Activated CD4-positive, alpha-beta T cell treated with anti-CD3 and anti-CD28 coated beads for 4 hours (primary cell): Measurements from ENCODE around the gene AOPEP.

ENCODE experiments used
- DNase-seq, 2 donors: peaks; one replicate each; pipeline ENCODE4 v3.0.0-alpha.2; 2020

AOPEP gene

GRCh38 chr9:95090023-95090791, 363.7 kb downstream of the AOPEP start:
- no peak for DNase-seq

DNA sequence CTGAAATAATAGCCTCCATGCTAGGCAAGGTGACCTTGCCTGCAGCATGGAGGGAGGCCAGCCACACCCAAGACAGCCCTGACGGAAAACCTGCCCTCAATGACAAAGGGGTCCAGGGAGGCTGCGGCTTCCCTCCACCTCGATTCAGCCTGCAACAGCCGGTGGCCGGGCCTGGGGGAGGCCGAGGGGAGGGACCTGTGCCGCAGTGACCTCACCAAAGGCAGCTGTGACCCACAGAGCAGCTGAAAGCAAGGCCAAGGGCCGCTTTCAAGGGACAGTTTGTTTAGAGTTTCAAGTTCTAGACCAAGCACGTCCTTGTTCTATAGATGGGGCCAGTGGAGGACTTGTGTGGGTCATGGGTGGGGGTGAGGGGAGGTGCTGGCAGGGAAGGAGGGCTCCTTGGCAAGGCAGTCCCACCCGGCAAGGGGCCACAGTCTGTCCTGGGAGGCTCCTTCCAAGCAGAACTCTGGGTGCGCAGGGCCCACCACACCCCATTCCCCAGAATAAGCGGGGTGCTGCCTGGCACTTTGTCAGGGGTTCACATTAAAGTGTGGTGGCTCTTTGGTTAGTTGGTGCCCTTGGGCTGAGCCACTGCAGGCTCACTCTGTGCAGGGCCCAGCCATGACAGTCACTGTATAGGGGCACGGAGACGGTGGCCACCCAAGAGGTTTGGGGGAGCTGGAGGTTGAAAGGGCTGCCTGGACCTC, 364.5 kb downstream of the AOPEP start:
- DNase-seq: no peak

GRCh38 chr9:95091601-95092261, 365.2 kb downstream of the AOPEP start:
- DNase-seq: no peak

DNA sequence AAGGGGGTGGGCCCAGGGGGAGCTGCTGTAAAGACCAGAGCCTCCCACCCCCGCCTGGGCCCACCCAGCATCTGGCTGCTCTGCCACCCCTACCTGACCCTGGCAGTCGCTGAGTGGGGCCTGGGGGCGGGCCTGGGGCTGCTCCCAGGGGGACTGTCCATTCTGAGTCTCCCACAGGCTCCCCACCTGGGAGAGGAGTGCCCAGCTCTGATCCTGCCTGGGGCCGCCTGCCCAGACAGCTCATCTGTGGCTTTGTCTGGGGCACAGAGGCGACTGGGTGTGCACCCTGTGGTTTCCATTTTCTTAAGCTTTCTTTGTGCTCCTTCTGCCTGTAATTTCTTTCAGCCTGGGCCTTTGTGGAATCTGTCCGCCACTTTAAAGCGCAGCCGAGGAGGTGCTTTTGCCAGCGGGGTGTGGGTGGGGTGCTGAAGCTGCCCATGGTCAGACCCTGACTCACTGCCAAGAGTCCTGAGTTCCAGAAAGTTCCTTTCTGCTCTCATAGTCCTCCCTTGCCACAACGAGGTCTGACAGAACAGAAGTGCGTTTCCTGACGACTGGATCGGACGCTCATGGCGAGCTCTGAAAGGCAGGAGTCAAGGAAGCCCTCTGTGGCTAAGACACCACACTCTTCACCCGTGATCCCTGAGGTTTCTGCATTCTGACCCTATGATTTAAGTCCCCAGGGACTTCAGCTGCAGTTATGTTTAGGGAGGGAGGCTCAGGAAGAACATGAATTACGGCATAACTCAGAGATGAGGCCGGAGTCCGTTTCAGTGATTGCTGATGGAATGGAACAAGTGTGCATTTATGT, 366.0 kb downstream of the AOPEP start:
- no peak for DNase-seq

DNA sequence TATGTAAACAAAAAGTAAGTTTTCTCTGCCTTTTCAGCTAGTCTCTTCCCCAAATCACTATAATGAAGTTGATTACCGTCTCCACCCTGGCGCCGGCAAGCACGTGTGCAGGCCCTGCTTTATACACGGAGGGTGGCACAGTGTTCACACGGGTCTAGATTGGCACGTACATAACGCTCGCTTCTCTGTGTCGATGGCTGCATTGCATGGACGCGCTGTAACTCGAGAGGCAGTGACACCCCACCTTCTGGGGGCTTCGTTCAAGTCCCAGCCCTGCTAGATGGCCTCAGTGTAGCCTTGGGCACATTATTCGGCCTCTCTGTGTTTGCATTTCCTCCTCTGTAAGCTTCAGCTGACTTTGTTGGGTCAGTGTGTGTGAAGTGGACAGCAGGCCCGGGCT, 367.1 kb downstream of the AOPEP start:
- no peak for DNase-seq

- no peak for DNase-seq
Observed at GRCh38 chr9:95094002-95094401, 367.5 kb downstream of the AOPEP start.

GRCh38 chr9:95095641-95096355, 369.3 kb downstream of the AOPEP start:
- DNase-seq: no peak

- DNase-seq: no peak
Observed at GRCh38 chr9:95096381-95096780, 369.9 kb downstream of the AOPEP start.

DNA sequence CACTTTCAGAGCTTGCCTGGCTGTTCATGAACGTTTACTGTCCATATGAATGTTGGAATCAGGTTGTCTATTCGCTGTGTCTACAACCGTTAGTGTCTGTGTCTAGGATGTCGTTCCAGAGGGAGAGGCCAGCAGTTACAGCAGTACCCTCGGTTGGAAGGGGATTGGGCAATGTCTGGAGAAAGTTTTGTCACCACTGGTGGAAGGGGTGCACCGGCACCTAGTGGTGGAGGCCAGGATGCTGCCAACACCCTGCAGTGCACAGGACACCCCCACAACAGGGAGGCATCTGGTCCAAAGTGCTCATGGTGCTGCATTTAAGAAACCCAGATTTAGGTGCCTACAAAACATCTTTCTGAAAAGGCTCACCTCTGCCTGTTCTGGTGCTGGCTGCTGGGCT, 370.3 kb downstream of the AOPEP start:
- DNase-seq: no peak

GRCh38 chr9:95097279-95097678, 370.8 kb downstream of the AOPEP start:
- DNase-seq: no peak

- DNase-seq: no peak
Observed at GRCh38 chr9:95098391-95098921, 372.0 kb downstream of the AOPEP start.

DNA sequence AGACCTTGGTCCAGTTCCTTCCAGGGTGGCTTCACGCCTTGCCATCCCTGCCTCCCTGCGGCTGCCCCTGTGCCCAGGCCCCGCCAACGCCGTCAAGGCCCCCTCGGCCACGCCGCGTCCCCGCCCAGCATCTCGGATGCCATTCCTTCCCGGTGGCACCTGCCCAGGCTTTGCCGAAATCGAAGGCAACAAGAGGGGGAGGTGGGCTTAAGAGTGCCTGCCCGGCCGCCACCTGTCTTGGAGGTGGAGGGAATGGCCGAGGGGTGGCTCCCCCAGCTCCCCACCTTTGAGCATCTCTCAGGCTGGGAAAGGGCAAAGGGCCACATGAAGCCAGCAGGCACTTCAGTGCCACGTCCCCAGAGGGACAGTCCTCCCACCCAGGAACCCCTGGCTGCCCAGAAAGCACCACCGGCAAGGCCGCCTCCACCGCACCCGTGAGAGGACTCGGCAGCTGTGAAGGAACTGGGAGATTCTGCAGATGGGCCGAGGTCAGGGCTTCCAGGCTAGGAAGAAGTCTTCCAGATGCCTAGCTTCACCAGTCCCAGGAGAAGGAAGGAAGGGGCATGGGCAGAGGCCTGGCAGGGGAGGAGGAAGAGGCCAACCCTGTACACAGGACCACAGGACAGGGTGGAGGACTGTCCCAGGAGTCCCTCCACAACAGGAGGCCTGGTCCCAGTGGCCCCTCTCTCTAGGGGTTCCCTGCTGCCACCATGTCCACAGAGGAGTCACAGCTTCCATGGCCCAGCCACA, 373.0 kb downstream of the AOPEP start:
- DNase-seq: no peak

- no peak for DNase-seq
Observed at GRCh38 chr9:95100071-95100627, 373.6 kb downstream of the AOPEP start.

DNA sequence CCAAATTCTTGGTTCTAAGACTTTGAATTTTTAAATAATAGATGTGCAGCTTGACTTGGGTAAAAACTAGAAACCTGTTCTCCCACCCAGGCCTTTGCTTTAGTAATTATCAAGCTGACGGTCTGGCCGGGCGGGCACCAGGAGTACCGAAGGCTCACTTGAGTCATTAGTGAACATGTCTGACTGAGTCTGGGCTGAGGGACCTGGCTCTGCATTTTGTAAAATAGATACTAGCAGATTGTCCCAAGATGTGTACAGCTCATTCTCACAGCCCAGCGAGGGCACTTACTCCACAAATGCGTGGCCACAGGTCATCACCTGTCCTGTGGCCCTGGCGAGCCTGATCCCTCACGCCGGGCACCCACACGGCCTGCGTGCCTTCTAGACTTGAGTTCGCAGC, 374.8 kb downstream of the AOPEP start:
- no peak for DNase-seq

- no peak for DNase-seq
Observed at GRCh38 chr9:95102001-95102433, 375.5 kb downstream of the AOPEP start.

DNA sequence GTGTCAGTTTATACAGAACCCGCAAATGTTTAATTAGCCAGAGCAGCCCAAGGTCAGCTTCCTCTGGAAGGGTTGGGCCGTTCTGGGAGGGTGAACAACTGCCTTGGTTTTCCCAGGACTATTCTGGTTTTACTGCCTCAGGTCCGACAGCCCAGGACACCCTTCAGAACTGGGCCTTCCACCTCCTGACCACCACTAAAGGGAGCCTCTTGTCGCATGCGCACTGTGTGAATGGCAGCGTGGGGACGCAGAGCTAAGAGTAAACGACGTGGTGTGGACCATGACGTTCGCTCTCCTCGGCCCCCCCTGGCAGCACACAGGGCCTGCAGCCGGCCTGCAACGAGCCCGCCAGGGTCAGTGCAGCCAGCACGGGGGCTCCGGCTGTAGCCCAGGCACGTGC, 376.1 kb downstream of the AOPEP start:
- DNase-seq: no peak

DNA sequence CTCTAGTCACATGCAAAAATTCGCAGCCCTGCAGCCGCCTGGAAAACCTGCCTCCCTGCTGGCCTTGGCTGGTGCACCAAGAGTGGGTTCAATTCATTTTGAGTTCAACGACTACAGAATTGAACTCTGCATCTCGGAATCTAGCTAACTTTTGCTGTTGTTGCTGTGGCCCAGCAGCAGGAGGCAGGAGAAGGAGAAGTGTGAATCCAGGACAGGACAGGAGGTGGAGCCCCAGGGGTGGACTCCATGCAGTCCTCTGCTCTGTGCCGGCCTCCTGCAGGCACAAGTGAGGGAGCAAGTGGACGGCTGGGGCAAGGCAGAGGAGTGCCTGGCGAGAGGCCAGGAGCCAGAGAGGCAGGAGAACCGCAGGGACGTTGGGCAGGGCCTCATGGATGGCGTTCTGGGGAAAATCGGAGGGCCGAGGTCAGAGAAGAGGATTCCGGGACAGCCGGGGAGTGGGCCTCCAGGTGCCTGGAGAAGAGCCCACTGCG, 376.8 kb downstream of the AOPEP start:
- DNase-seq: no peak

DNA sequence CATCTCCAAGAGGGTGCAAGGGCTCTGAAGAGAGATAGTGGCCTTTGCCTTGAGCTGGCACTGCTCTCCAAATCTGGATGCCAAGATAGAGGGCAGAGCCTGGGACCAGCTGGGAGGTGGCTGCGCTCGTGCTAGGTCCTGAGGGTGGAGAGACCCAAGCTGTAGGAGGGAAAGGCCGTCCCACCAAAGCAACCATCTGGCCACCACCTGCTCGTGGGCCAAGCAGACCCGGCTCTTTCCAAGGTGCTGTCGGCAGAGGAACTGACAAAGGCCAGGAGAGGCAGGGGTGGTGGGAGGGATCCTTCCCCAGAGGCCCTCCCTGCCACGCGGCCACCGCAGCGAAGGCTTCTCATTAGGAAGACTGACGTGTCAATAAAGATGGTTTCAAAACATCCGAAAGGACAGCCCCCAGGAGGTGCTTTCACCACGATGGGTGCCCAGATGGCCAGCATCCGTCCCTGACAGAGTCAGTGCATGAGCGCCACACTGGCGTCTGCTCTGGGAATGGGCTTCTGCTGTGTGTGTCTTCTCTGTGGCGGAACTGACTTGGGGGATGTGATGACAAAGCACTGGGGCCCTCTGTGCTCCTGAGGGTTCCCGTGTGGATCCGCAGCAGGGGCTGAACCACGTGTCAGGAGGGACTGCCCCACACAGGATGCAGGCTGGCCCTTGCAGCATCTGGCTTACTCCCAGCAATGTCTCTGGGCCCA, 377.5 kb downstream of the AOPEP start:
- no peak for DNase-seq

DNA sequence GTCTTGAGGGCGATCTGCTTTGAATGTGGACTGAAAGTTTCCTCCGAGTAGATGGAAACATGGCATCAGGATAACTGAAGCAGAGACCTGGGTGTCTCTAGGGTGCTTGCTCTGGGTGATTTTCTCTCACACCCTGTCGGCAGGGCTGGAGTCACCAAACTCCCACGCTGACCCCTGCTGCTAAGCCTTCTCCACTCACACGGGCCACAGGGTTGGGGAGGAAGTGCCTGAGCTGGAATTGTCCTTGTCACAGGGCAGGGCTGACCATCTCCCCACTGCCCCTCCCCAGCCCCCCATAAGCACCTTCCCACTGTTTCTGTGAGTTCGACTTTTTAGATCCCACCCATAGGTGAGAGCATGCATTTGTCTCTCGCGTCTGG, 378.1 kb downstream of the AOPEP start:
- no peak for DNase-seq

DNA sequence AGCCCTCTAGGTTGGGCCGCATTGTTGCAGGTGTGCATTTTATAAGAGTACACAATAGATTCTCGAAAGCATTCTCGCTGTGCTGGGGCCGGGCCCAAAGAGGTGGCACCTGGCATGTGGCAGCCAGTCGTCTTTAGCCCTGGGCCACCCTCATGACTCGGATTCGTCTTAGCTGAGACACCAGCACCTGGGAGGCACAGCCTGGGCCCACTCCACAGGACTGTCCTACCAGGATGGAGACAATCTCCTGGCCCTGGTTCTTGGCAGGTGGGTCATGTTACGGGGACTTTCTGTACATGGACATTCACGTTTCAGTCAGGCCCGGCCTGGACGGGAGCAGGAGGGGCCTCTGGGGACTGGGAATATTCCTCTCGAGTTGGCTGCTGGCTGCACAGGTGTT, 378.5 kb downstream of the AOPEP start:
- DNase-seq: no peak
